ENCODE data around the gene RAPGEF4. TPM values are rescaled to one million over a fixed set of nuclear protein-coding genes. Genes with fewer than 3 reads are reported as not detected.
A peak's percentile ranks its signal among the peaks of the same experiment; 100 is the strongest.

RAPGEF4 gene
- total RNA-seq, 3 donors from 2014 or later: 1.2 to 2.8 (median 2.2) TPM

- Histone ChIP-seq H3K9me3 (no peaks in the 10 kb centered on the region), H3K4me3 (no peak overlapping the region), H3K36me3 (ENCODE audit: low read depth) (no peaks in the 10 kb centered on the region), H3K4me1 (ENCODE audit: low read depth) (no peaks in the 10 kb centered on the region)
- ATAC-seq (no peak), DNase-seq (no peak)
- intact Hi-C loops (cut with DNase I, micrococcal nuclease): no loop called here
- TF ChIP-seq CTCF (IDR thresholded peaks at IDR 0.05): no peak
These were observed 41.8 kb downstream of the RAPGEF4 start for GRCh38 chr2:172777431-172777830.

- ATAC-seq (no peak), DNase-seq (no peak)
- no peak overlapping the region for H3K4me3 ChIP-seq
- H3K36me3 ChIP-seq (ENCODE audit: low read depth): no peaks in the 10 kb centered on the region
- H3K4me1 ChIP-seq (ENCODE audit: low read depth): no peaks in the 10 kb centered on the region
- no peaks in the 10 kb centered on the region for H3K9me3 ChIP-seq
- no peak for TF ChIP-seq CTCF (IDR thresholded peaks at IDR 0.05)
- intact Hi-C loops (cut with DNase I, micrococcal nuclease): no loop called here
These were observed 47.0 kb downstream of the RAPGEF4 start for GRCh38 chr2:172782506-172783164.

- intact Hi-C loops (cut with DNase I, micrococcal nuclease): no loop called here
- Histone ChIP-seq H3K9me3 (no peaks in the 10 kb centered on the region), H3K36me3 (ENCODE audit: low read depth) (no peaks in the 10 kb centered on the region), H3K4me1 (ENCODE audit: low read depth) (no peaks in the 10 kb centered on the region), H3K4me3 (no peak overlapping the region)
- ATAC-seq: peak; percentile 33
- TF ChIP-seq CTCF (IDR thresholded peaks at IDR 0.05): no peak
- DNase-seq: peak in 1 of 3 donors; percentile 2
These were observed 47.7 kb downstream of the RAPGEF4 start for GRCh38 chr2:172783165-172783898.

GRCh38 chr2:172788871-172789270 lies 53.2 kb downstream of the RAPGEF4 start:
- intact Hi-C loops (cut with DNase I, micrococcal nuclease): no loop called here
- H3K9me3 ChIP-seq: no peaks in the 10 kb centered on the region
- DNase-seq (no peak), ATAC-seq (no peak)
- H3K36me3 ChIP-seq (ENCODE audit: low read depth): no peaks in the 10 kb centered on the region
- TF ChIP-seq CTCF (IDR thresholded peaks at IDR 0.05): no peak
- no peak overlapping the region for H3K4me3 ChIP-seq
- H3K4me1 ChIP-seq (ENCODE audit: low read depth): no peaks in the 10 kb centered on the region

- Histone ChIP-seq H3K4me1 (ENCODE audit: low read depth) (no peaks in the 10 kb centered on the region), H3K4me3 (no peak overlapping the region), H3K9me3 (no peaks in the 10 kb centered on the region), H3K36me3 (ENCODE audit: low read depth) (no peaks in the 10 kb centered on the region)
- intact Hi-C loops (cut with DNase I, micrococcal nuclease): no loop called here
- no peak for DNase-seq
- ATAC-seq: no peak
- TF ChIP-seq CTCF (IDR thresholded peaks at IDR 0.05): no peak
These were observed 54.8 kb downstream of the RAPGEF4 start for GRCh38 chr2:172790404-172790803.

All from mucosa of descending colon (tissue), 3 donors.